Kidney epithelial cell (primary cell): ENCODE data around the gene HLA-DPA1. TPM values are rescaled to one million over a fixed set of nuclear protein-coding genes. Genes with fewer than 3 reads are reported as not detected.

Experiments used
- DNase-seq: peaks from one replicate; pipeline ENCODE4 v3.0.0-alpha.2; 2010; ENCODE audit warnings: low read depth
- H3K27me3 ChIP-seq: 2 replicates; pipeline ENCODE4 v1.6.0; 2011; ENCODE audit warnings: low read length; ENCODE audit not compliant: control insufficient read depth, insufficient read depth
- H3K36me3 ChIP-seq: 2 replicates; pipeline ENCODE4 v1.5.1; 2011; ENCODE audit warnings: low read length; ENCODE audit not compliant: control insufficient read depth, insufficient read depth
- H3K4me3 ChIP-seq: 2 replicates; pipeline ENCODE4 v1.5.1; 2011; ENCODE audit warnings: low read depth, mild to moderate bottlenecking, control low read depth, low read length
- total RNA-seq: library from RNA; depleted of rRNA; stranded (reverse); fragments of >200 nt; gene quantifications from 2 replicates; pipeline ENCODE4 v1.2.3, GENCODE V29; 2015
- TF ChIP-seq, protein P1 (sequence below): IDR thresholded peaks from 2 replicates; pipeline ENCODE4 v1.5.1; 2011; ENCODE audit warnings: mild to moderate bottlenecking, moderate library complexity, low read length, control low read depth, inconsistent platforms; ENCODE audit not compliant: insufficient read depth, poor library complexity, severe bottlenecking

Gene HLA-DPA1
- total RNA-seq, 1 donor from 2014 or later, result 0.29 TPM

DNA sequence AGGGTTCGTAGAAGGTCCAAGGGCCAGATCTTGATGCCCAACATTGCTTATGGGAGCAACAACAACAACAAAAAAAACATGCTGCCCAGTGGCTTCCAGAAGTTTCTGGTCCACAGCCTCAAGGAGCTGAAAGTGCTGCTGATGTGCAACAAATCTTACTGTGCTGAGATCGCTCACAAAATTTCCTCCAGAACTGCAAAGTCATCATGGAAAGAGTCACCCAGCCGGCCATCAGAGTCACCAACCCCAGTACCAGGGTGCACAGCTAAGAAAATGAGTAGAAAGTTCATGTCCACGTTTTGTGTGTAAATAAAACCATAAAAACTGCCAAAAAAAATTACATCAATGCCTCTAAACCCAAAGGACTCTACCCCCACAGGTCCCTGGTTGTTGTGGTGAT, 6.1 kb upstream of the HLA-DPA1 start:
- DNase-seq, result no peak
- Histone ChIP-seq H3K27me3 (peaks cover 9% of the 10 kb centered on the region), H3K4me3 (no peak overlapping the region), H3K36me3 (no peaks in the 10 kb centered on the region)
- TF ChIP-seq, protein P1, sequence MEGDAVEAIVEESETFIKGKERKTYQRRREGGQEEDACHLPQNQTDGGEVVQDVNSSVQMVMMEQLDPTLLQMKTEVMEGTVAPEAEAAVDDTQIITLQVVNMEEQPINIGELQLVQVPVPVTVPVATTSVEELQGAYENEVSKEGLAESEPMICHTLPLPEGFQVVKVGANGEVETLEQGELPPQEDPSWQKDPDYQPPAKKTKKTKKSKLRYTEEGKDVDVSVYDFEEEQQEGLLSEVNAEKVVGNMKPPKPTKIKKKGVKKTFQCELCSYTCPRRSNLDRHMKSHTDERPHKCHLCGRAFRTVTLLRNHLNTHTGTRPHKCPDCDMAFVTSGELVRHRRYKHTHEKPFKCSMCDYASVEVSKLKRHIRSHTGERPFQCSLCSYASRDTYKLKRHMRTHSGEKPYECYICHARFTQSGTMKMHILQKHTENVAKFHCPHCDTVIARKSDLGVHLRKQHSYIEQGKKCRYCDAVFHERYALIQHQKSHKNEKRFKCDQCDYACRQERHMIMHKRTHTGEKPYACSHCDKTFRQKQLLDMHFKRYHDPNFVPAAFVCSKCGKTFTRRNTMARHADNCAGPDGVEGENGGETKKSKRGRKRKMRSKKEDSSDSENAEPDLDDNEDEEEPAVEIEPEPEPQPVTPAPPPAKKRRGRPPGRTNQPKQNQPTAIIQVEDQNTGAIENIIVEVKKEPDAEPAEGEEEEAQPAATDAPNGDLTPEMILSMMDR, result no peak

DNA sequence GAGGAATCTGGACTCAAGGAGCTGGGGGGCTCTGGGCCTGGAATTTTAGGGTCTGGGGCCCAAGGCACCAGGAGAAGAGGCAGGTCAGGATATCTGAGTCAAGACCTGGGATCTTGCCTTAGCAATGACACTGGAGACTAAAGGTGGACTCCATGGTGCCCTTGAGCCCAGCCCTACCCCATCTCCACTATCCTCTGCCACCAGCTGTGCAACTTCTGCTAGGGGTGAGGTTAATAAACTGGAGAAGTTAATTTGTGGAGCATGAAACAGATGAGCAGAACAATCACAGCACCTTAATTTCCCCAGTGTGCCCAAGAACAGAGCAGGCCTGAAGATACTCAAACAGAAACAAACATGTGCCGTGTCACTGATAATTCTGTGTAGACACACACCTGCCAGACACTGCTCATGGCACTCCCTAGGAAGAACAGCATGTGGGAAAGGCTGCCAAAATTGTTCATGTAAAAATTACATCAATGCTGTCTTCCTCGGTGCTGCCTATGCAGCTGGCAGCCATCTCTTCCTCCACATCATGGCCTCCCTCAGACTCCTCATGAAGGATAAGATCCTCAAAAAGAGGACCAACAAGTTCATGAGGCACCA, 5.6 kb upstream of the HLA-DPA1 start:
- TF ChIP-seq, protein P1, result no peak
- H3K36me3 ChIP-seq, result no peaks in the 10 kb centered on the region
- H3K4me3 ChIP-seq, result no peak overlapping the region
- no peak for DNase-seq
- peaks cover 9% of the 10 kb centered on the region for H3K27me3 ChIP-seq

DNA sequence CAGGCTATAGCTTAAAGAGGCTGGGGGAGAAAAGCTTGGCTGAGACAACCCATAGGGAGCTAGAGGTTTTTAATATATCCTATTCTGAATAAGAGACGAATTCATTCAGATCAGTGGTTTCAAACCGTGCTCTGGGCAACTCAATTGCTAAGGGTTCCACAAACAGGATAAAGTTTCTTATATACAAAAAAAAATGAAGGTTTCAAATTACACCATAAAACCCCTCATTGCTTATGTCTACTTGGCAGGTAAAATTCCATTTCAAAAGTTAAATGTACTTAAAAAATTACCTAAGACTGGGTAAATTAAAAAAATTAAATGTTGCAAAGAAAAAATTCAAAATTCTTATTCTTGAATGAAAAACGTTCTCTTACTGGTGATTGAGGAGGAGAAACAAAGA, 5.0 kb upstream of the HLA-DPA1 start:
- Histone ChIP-seq H3K27me3 (peaks cover 11% of the 10 kb centered on the region), H3K4me3 (no peak overlapping the region), H3K36me3 (no peaks in the 10 kb centered on the region)
- TF ChIP-seq, protein P1, result no peak
- DNase-seq, result no peak

DNA sequence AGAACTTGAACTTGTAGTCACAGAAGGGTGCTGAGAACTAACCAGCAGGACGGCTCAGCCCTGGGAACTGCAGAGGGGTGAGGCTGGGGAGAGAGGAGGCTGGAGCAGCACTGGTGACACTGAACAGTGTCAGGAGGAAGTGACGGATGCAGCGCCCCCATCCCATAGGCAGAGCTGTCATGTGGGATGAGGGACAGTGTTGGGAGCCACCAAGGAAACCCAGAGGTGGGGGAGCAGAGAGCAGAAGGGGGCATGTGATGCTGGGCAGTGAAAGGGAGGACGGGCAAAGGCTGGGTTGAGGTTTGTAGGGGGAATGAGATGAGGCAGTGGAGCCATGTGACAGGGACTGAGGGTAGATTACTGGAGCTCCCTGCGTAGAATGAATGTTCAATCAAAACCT, 4.5 kb upstream of the HLA-DPA1 start:
- DNase-seq, result no peak
- Histone ChIP-seq H3K4me3 (no peak overlapping the region), H3K27me3 (peaks cover 12% of the 10 kb centered on the region), H3K36me3 (no peaks in the 10 kb centered on the region)
- TF ChIP-seq, protein P1, result no peak

DNA sequence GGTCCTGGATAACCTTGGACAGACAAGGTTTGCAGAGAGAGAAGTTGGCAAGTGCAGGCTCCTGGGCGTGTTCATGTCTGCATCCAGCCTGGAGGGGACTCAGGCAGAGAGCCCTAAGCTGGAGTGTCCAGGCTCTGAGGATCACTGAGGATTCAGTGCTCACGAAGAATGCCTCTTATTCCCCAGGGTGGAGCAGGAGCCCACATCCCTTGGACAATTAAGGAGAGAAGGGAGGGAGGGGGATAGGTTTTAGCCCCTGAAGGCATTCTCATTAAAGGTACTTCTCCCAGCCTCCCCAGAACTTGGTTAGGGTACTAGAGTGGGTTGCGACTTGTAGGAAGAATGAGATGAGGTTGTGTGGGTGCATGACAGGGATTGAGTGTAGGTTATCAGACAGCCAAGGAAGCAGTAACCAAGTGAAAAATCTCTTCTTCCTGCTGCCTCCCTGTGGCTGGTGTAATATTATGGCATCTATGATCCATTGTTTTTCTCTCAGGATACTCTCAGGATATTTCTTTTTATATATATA, 3.0 kb upstream of the HLA-DPA1 start:
- no peaks in the 10 kb centered on the region for H3K36me3 ChIP-seq
- no peak overlapping the region for H3K4me3 ChIP-seq
- DNase-seq, result no peak
- TF ChIP-seq, protein P1, result no peak
- H3K27me3 ChIP-seq, result peaks cover 17% of the 10 kb centered on the region
